H9 (cell line): ENCODE measurements around the gene TMEM26. TPM values are rescaled to one million over a fixed set of nuclear protein-coding genes. Genes with fewer than 3 reads are reported as not detected.

ENCODE experiments used
- DNase-seq: peaks from one replicate; pipeline ENCODE4 v3.0.0-alpha.2; 2017
- H2AFZ ChIP-seq: one replicate; pipeline ENCODE4 v1.6.1; 2013; ENCODE audit warnings: mild to moderate bottlenecking, low read length, control low read depth, moderate library complexity
- H2AK5ac ChIP-seq: 2 replicates; pipeline ENCODE4 v1.6.1; 2013; ENCODE audit warnings: low read length, control low read depth, mixed read lengths; ENCODE audit not compliant: insufficient read length
- H2BK120ac ChIP-seq: one replicate; pipeline ENCODE4 v1.6.1; 2013; ENCODE audit warnings: low read depth, mild to moderate bottlenecking, low read length, control low read depth, inconsistent platforms; ENCODE audit not compliant: poor library complexity, severe bottlenecking
- H2BK12ac ChIP-seq: 2 replicates; pipeline ENCODE4 v1.6.1; 2013; ENCODE audit warnings: low read length, control low read depth, mixed read lengths, low read depth; ENCODE audit not compliant: insufficient read length
- H2BK15ac ChIP-seq: 2 replicates; pipeline ENCODE4 v1.6.1; 2013; ENCODE audit warnings: low read depth, low read length, control low read depth
- H2BK20ac ChIP-seq: one replicate; pipeline ENCODE4 v1.6.1; 2013; ENCODE audit warnings: low read depth, mild to moderate bottlenecking, low read length, control low read depth, inconsistent platforms; ENCODE audit not compliant: poor library complexity, severe bottlenecking
- H2BK5ac ChIP-seq: 2 replicates; pipeline ENCODE4 v1.6.1; 2013; ENCODE audit warnings: low read length, control low read depth, mixed read lengths; ENCODE audit not compliant: insufficient read length
- H3K14ac ChIP-seq: 2 replicates; pipeline ENCODE4 v1.6.1; 2013; ENCODE audit warnings: low read length, control low read depth; ENCODE audit not compliant: insufficient read depth
- H3K18ac ChIP-seq: 2 replicates; pipeline ENCODE4 v1.6.1; 2013; ENCODE audit warnings: low read depth, mild to moderate bottlenecking, mixed read lengths, low read length, control low read depth; ENCODE audit not compliant: insufficient read length
- H3K23ac ChIP-seq: 2 replicates; pipeline ENCODE4 v1.6.1; 2013; ENCODE audit warnings: low read length, control low read depth, mixed read lengths, low read depth; ENCODE audit not compliant: insufficient read length
- H3K23me2 ChIP-seq: 2 replicates; pipeline ENCODE4 v1.6.1; 2013; ENCODE audit warnings: low read depth, mild to moderate bottlenecking, mixed read lengths, low read length, control low read depth; ENCODE audit not compliant: insufficient read length, poor library complexity, severe bottlenecking
- H3K27ac ChIP-seq: 2 replicates; pipeline ENCODE4 v1.5.1; 2013; ENCODE audit warnings: low read length, control low read depth, mixed read lengths, low read depth; ENCODE audit not compliant: insufficient read length
- H3K27me3 ChIP-seq: 2 replicates; pipeline ENCODE4 v1.6.1; 2013; ENCODE audit warnings: low read length, control low read depth, inconsistent platforms; ENCODE audit not compliant: insufficient read depth
- H3K4ac ChIP-seq: 2 replicates; pipeline ENCODE4 v1.6.1; 2013; ENCODE audit warnings: low read depth, mild to moderate bottlenecking, control low read depth, inconsistent platforms, low read length, moderate library complexity
- H3K4me1 ChIP-seq: 2 replicates; pipeline ENCODE4 v1.6.1; 2013; ENCODE audit warnings: low read length, control low read depth, inconsistent platforms; ENCODE audit not compliant: insufficient read depth
- H3K4me2 ChIP-seq: 2 replicates; pipeline ENCODE4 v1.6.1; 2013; ENCODE audit warnings: low read length, control low read depth, mixed read lengths; ENCODE audit not compliant: insufficient read length, insufficient read depth
- H3K56ac ChIP-seq: 2 replicates; pipeline ENCODE4 v1.6.1; 2013; ENCODE audit warnings: low read depth, mild to moderate bottlenecking, mixed read lengths, low read length, control low read depth; ENCODE audit not compliant: insufficient read length
- H3K79me1 ChIP-seq: 2 replicates; pipeline ENCODE4 v1.6.1; 2013; ENCODE audit warnings: low read depth, mild to moderate bottlenecking, moderate library complexity, low read length, control low read depth, inconsistent platforms; ENCODE audit not compliant: insufficient read depth, poor library complexity, severe bottlenecking
- H3K79me2 ChIP-seq: 2 replicates; pipeline ENCODE4 v1.6.1; 2013; ENCODE audit warnings: low read length, control low read depth, inconsistent platforms; ENCODE audit not compliant: insufficient read depth
- H3K9ac ChIP-seq: 2 replicates; pipeline ENCODE4 v1.6.1; 2013; ENCODE audit warnings: low read length, control low read depth, mixed read lengths; ENCODE audit not compliant: insufficient read length; ENCODE audit errors: extremely low read depth
- H3K9me3 ChIP-seq: one replicate; pipeline ENCODE4 v1.6.1; 2013; ENCODE audit warnings: low read depth, low read length, inconsistent platforms; ENCODE audit not compliant: control insufficient read depth
- H3T11ph ChIP-seq: one replicate; pipeline ENCODE4 v1.6.1; 2013; ENCODE audit warnings: mild to moderate bottlenecking, low read length, control low read depth, inconsistent platforms
- H4K20me1 ChIP-seq: one replicate; pipeline ENCODE4 v1.6.1; 2013; ENCODE audit not compliant: control insufficient read depth, insufficient read length, insufficient read depth
- H4K5ac ChIP-seq: 2 replicates; pipeline ENCODE4 v1.6.1; 2013; ENCODE audit warnings: low read depth, mild to moderate bottlenecking, mixed read lengths, low read length, control low read depth; ENCODE audit not compliant: insufficient read length
- H4K8ac ChIP-seq: replicated peaks from 2 replicates; pipeline ENCODE4 v1.6.1; 2013; ENCODE audit warnings: low read length, control low read depth, mixed read lengths, low read depth; ENCODE audit not compliant: insufficient read length
- H4K91ac ChIP-seq: 2 replicates; pipeline ENCODE4 v1.6.1; 2013; ENCODE audit warnings: low read depth, mild to moderate bottlenecking, moderate library complexity, mixed read lengths, low read length, control low read depth; ENCODE audit not compliant: insufficient read length
- H3K27ac Mint-ChIP-seq, 3 experiments: 2 replicates in 2 of 3; 3 replicates in 1 of 3; pipeline ENCODE4 v1.8.0; 2020 to 2021; ENCODE audit warnings: mixed read lengths in 3 of 3, mild to moderate bottlenecking in 1 of 3, moderate library complexity in 1 of 3
- H3K27me3 Mint-ChIP-seq: 2 replicates; pipeline ENCODE4 v1.8.0; 2021; ENCODE audit warnings: low read depth, mild to moderate bottlenecking, moderate library complexity, mixed read lengths
- H3K36me3 Mint-ChIP-seq, 3 experiments: 2 replicates in 2 of 3; 3 replicates in 1 of 3; pipeline ENCODE4 v1.8.0; 2020 to 2021; ENCODE audit warnings: low read depth in 3 of 3, mixed read lengths in 3 of 3; ENCODE audit not compliant: insufficient read depth in 1 of 3
- H3K4me1 Mint-ChIP-seq, 2 experiments: 2 replicates each; pipeline ENCODE4 v1.8.0; 2020; ENCODE audit warnings: mixed read lengths in 2 of 2
- H3K4me3 Mint-ChIP-seq, 2 experiments: 2 replicates in 1 of 2; 3 replicates in 1 of 2; pipeline ENCODE4 v1.8.0; 2020 to 2021; ENCODE audit warnings: mild to moderate bottlenecking in 2 of 2, mixed read lengths in 2 of 2, moderate library complexity in 1 of 2
- H3K9me3 Mint-ChIP-seq, 2 experiments: 2 replicates in 1 of 2; 3 replicates in 1 of 2; pipeline ENCODE4 v1.8.0; 2020; ENCODE audit warnings: mild to moderate bottlenecking in 2 of 2, mixed read lengths in 2 of 2, moderate library complexity in 1 of 2
- CTCF ChIP-seq: fragments of 200-600 bp; sonication (generic); conservative IDR thresholded peaks from 3 replicates; pipeline ENCODE4 v1.8.0; 2021; ENCODE audit warnings: antibody characterized with exemption, mild to moderate bottlenecking
- WGBS: extraction: QIAGEN DNeasy Blood & Tissue Kit; methylation state at CpG from one replicate; pipeline ENCODE4 v1.1.7; 2013; ENCODE audit warnings: missing lambda C conversion rate, low lambda C conversion rate, mixed read lengths; ENCODE audit not compliant: insufficient read length; ENCODE audit errors: extremely low coverage; 5-methylcytosine and 5-hydroxymethylcytosine counted together
- total RNA-seq: library from RNA; stranded (reverse); gene quantifications from 2 replicates; pipeline ENCODE4 v1.2.1, GENCODE V29; 2021

Gene TMEM26
- total RNA-seq, 1 experiment from 2014 or later = 0.15 TPM

DNA sequence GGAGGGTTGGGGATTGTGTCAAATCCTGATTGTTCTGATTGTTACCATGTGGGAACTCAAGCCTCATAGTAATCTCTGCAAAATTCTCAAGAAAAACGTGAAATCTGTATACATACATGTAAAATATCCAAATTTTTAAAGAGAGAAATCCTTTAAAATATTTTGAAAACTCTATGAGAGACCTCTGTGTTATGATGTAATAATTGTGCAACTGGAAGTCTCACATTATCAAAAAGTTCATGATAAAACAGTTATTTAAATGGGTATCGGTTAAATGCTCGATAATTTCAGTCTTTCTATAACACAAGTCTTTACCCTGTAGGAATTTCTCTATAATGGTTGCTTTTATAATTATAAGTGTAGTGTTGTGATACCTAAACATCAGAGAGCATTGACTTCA is 95.5 kb downstream of the TMEM26 start:
- H3K9ac ChIP-seq = no peak overlapping the region
- H3K4me1 Mint-ChIP-seq = no peaks in the 10 kb centered on the region
- no peak overlapping the region for H3K4ac ChIP-seq
- H4K91ac ChIP-seq = no peak overlapping the region
- no peak for TF ChIP-seq CTCF
- no peak overlapping the region for H3K56ac ChIP-seq
- H3K23me2 ChIP-seq = no peaks in the 10 kb centered on the region
- no peak overlapping the region for H4K8ac ChIP-seq
- H3K23ac ChIP-seq = no peak overlapping the region
- no peak overlapping the region for H3K27ac ChIP-seq
- H2BK5ac ChIP-seq = no peak overlapping the region
- H3K27ac Mint-ChIP-seq = no peak overlapping the region
- H2BK120ac ChIP-seq = no peak overlapping the region
- H3K27me3 ChIP-seq = no peaks in the 10 kb centered on the region; the same call in 1 of the 2 replicates
- H3K27me3 Mint-ChIP-seq = 0 out of 2 replicates have a peak, but pooled peaks cover 2% of the 10 kb centered on the region
- no peak overlapping the region for H2BK12ac ChIP-seq
- no peak overlapping the region for H4K5ac ChIP-seq
- no CpG with 5 or more reads among the region's 3 CpGs for WGBS
- no peak overlapping the region for H2AFZ ChIP-seq
- no peak overlapping the region for H3T11ph ChIP-seq
- H3K79me1 ChIP-seq = no peaks in the 10 kb centered on the region
- no peaks in the 10 kb centered on the region for H3K9me3 ChIP-seq
- H3K4me2 ChIP-seq = no peak overlapping the region
- H3K9me3 Mint-ChIP-seq = peaks cover 4 to 10% of the 10 kb centered on the region in 2 experiments; a peak in 3 of 5 replicates
- no peaks in the 10 kb centered on the region for H4K20me1 ChIP-seq
- H2AK5ac ChIP-seq = no peak overlapping the region
- H3K4me3 Mint-ChIP-seq = no peak overlapping the region
- peaks cover 0 to 16% (median 0%) of the 10 kb centered on the region in 3 experiments; a peak in 2 of 7 replicates for H3K36me3 Mint-ChIP-seq
- no peaks in the 10 kb centered on the region for H3K4me1 ChIP-seq
- H2BK15ac ChIP-seq = no peak overlapping the region
- no peak overlapping the region for H3K14ac ChIP-seq
- H3K18ac ChIP-seq = no peak overlapping the region
- H2BK20ac ChIP-seq = no peak overlapping the region
- H3K79me2 ChIP-seq = no peaks in the 10 kb centered on the region
- no peak for DNase-seq

Other genes with a start within 250 kb of the TMEM26 start
- not detected in 2 replicates for gene CABCOCO1, start 209.5 kb upstream of the TMEM26 start, total RNA-seq